CD4-positive, alpha-beta T cell (primary cell): ENCODE results near the gene MMS19. TPM values are rescaled to one million over a fixed set of nuclear protein-coding genes. Genes with fewer than 3 reads are reported as not detected.

Experiments
- ATAC-seq: fragments of 200-7000 bp; cut with Tn5 transposase; one replicate; pipeline ENCODE4 v1.10.0; 2022; ENCODE audit warnings: mild to moderate bottlenecking; ENCODE audit not compliant: poor library complexity
- CTCF ChIA-PET: fragments of 350-600 bp; sonication (Branson Sonifier 250); formaldehyde crosslinking; loops from one replicate; lab custom pipeline; 2021; ENCODE audit warnings: antibody characterized with exemption, inconsistent platforms; lab: Charles Lee
- POLR2A ChIA-PET: fragments of 350-600 bp; sonication (Branson Sonifier 250); formaldehyde crosslinking; loops from one replicate; lab custom pipeline; 2021; ENCODE audit warnings: antibody characterized with exemption, inconsistent platforms; lab: Charles Lee
- DNase-seq, 14 experiments: peaks; one replicate each; pipeline ENCODE4 v3.0.0-alpha.2; 2013 to 2020; ENCODE audit warnings: mixed read lengths in 2 of 14
- H3K27ac ChIP-seq, 2 donors: one replicate each; pipeline versions ENCODE4 v1.5.1 to v1.7.0; 2013; ENCODE audit warnings: low read length in 2 of 2, low read depth in 1 of 2, mild to moderate bottlenecking in 1 of 2
- H3K27me3 ChIP-seq, 2 experiments: 1 replicate in 1 of 2; 2 replicates in 1 of 2; pipeline versions ENCODE4 v1.6.1 to v1.7.0; 2013; ENCODE audit warnings: low read length in 2 of 2, control low read depth in 1 of 2, mild to moderate bottlenecking in 1 of 2, moderate library complexity in 1 of 2; ENCODE audit not compliant: insufficient read depth in 2 of 2, control insufficient read depth in 1 of 2
- H3K36me3 ChIP-seq: one replicate; pipeline ENCODE4 v1.6.1; 2013; ENCODE audit warnings: low read length, control low read depth; ENCODE audit not compliant: insufficient read depth
- H3K4me1 ChIP-seq: one replicate; pipeline ENCODE4 v1.6.1; 2013; ENCODE audit warnings: low read length, control low read depth; ENCODE audit not compliant: insufficient read depth
- H3K4me3 ChIP-seq: one replicate; pipeline ENCODE4 v1.5.1; 2013; ENCODE audit warnings: mild to moderate bottlenecking, low read length, moderate library complexity
- H3K9me3 ChIP-seq, 2 experiments: 1 replicate in 1 of 2; 2 replicates in 1 of 2; pipeline versions ENCODE4 v1.6.1 to v1.7.0; 2013; ENCODE audit warnings: low read length in 2 of 2, mild to moderate bottlenecking in 2 of 2, control low read depth in 1 of 2, moderate library complexity in 1 of 2; ENCODE audit not compliant: control insufficient read depth in 1 of 2, insufficient read depth in 1 of 2
- H3K27ac Mint-ChIP-seq: one replicate; pipeline ENCODE4 v1.8.0; 2020; ENCODE audit warnings: mixed read lengths
- H3K27me3 Mint-ChIP-seq: one replicate; pipeline ENCODE4 v1.8.0; 2021; ENCODE audit warnings: mixed read lengths
- H3K36me3 Mint-ChIP-seq: one replicate; pipeline ENCODE4 v1.8.0; 2021; ENCODE audit warnings: low read depth, mixed read lengths
- H3K4me1 Mint-ChIP-seq: one replicate; pipeline ENCODE4 v1.8.0; 2021; ENCODE audit warnings: low read depth, mixed read lengths
- H3K4me3 Mint-ChIP-seq: one replicate; pipeline ENCODE4 v1.8.0; 2020; ENCODE audit warnings: mild to moderate bottlenecking, mixed read lengths
- H3K9me3 Mint-ChIP-seq: one replicate; pipeline ENCODE4 v1.8.0; 2020; ENCODE audit warnings: mixed read lengths
- intact Hi-C, 2 experiments: fragments of 100-400 bp; cut with DNase I in 1 of 2; cut with micrococcal nuclease in 1 of 2; formaldehyde crosslinking; loops; one replicate each; pipeline versions ENCODE4 v1.15.1 to v1.9.0; 2023 to 2025; cut with DNase I, micrococcal nuclease
- total RNA-seq, 174 experiments: library from RNA in 2 of 174; stranded (reverse) in 2 of 174; gene quantifications; one replicate each; pipeline ENCODE4 v1.2.3 and lab custom pipeline; 2021 to 2026
- TF ChIP-seq, protein P1 (sequence below): fragments of 200-600 bp; IDR thresholded peaks from one replicate; pipeline ENCODE4 v1.8.0; 2022; ENCODE audit warnings: antibody characterized with exemption, mild to moderate bottlenecking

MMS19 gene
- total RNA-seq, 2 experiments from 2014 or later = 58.4 to 65.7 TPM

DNA sequence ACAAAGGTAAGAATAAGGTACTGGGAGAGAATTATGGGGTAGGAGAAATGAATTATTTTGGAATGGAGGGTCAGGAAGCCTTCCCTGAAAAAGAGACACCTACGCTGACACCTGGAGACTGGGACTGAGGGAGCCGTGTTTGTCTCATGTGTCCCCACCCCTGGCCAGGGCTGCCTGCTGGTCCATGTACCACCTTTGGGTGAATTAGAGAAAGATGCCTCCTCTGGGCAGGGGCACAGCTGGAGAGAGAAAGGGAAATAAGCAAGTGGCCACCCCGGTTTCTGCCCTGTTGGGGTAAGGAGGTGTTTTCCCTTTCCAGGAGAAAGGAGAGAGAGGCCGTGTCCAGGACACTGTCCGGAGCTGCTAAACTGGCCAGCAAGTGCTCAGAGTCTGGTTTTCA is 22.3 kb upstream of the MMS19 start:
- Histone ChIP-seq H3K27ac (no peak overlapping the region), H3K9me3 (peaks cover 0 to 7% of the 10 kb centered on the region in 2 experiments), H3K4me1 (no peaks in the 10 kb centered on the region), H3K36me3 (no peaks in the 10 kb centered on the region), H3K4me3 (no peak overlapping the region), H3K27me3 (peaks cover 0 to 4% of the 10 kb centered on the region in 2 experiments)
- Mint-ChIP-seq H3K36me3 (no peaks in the 10 kb centered on the region), H3K9me3 (no peaks in the 10 kb centered on the region), H3K27ac (no peak overlapping the region), H3K27me3 (peaks cover 10% of the 10 kb centered on the region), H3K4me1 (no peaks in the 10 kb centered on the region), H3K4me3 (no peak overlapping the region)
- CTCF ChIA-PET = no interaction called here
- no peak for ATAC-seq
- DNase-seq = no peak
- intact Hi-C loops = no loop called here
- POLR2A ChIA-PET = no interaction called here
- TF ChIP-seq, protein P1, sequence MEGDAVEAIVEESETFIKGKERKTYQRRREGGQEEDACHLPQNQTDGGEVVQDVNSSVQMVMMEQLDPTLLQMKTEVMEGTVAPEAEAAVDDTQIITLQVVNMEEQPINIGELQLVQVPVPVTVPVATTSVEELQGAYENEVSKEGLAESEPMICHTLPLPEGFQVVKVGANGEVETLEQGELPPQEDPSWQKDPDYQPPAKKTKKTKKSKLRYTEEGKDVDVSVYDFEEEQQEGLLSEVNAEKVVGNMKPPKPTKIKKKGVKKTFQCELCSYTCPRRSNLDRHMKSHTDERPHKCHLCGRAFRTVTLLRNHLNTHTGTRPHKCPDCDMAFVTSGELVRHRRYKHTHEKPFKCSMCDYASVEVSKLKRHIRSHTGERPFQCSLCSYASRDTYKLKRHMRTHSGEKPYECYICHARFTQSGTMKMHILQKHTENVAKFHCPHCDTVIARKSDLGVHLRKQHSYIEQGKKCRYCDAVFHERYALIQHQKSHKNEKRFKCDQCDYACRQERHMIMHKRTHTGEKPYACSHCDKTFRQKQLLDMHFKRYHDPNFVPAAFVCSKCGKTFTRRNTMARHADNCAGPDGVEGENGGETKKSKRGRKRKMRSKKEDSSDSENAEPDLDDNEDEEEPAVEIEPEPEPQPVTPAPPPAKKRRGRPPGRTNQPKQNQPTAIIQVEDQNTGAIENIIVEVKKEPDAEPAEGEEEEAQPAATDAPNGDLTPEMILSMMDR = no peak

DNA sequence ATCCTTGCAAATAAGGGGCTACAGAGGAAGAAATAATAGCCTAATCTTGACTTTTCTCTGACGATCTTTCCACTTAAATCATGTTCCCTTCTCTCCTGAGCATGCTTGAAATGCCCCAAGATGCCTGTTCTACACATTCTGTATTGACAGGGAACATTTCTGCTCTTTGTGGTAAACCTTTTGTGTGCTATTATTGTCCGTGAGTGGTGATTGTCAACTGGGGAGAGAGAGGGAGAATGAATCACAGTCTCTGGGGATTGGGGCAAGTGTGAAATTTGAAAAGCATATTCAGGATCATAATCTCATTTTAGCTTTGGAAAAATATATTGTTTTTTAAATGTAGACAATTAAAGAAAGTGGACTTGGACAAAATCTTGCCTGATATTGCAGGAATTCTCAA is 21.1 kb upstream of the MMS19 start:
- POLR2A ChIA-PET = no interaction called here
- H3K27me3 ChIP-seq = peaks cover 0 to 7% of the 10 kb centered on the region in 2 experiments
- no peaks in the 10 kb centered on the region for H3K4me1 Mint-ChIP-seq
- no peak overlapping the region for H3K4me3 Mint-ChIP-seq
- TF ChIP-seq, protein P1 = no peak
- no peak overlapping the region for H3K4me3 ChIP-seq
- H3K27ac Mint-ChIP-seq = no peak overlapping the region
- no peak for ATAC-seq
- H3K27ac ChIP-seq = no peak overlapping the region
- CTCF ChIA-PET = no interaction called here
- DNase-seq = no peak
- no peaks in the 10 kb centered on the region for H3K36me3 ChIP-seq
- peaks cover 10% of the 10 kb centered on the region for H3K27me3 Mint-ChIP-seq
- H3K9me3 Mint-ChIP-seq = no peaks in the 10 kb centered on the region
- no peaks in the 10 kb centered on the region for H3K4me1 ChIP-seq
- no peaks in the 10 kb centered on the region for H3K36me3 Mint-ChIP-seq
- intact Hi-C loops = no loop called here
- peaks cover 0 to 7% of the 10 kb centered on the region in 2 experiments for H3K9me3 ChIP-seq

DNA sequence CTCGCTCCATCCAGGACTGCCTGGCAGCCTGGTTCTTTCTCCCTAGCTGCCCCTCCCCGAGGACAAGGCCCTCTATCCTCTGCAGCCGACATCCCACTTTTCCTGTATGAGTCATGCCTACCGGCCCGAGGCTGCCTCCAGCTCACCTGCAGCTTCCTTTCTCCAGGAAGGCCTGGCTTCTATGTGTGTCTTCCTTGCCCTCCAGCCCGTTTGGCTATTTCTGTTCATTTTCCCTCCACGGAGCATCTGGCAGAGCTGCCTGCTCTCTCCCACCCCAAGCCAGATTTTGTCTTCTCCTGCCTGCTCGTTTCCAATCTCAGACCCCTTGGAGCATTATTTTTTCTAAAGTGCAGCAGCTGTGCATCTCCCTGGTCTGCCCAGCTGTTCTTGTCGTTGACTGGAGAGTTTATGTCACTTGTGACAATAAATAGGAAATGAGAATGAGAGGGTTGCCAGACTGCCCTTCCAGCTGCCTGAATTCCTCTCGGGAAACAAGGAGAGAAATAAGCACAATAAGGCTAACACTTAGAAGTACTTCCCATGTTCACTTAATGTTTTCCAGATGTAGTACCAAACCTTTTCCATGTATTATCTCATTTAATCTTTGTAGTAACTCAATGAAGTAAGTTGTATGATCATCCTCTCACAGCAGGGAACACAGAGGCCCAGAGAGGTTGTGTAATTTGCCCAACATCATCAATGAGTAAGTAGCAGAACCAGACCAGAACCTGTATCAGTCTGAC is 20.2 kb upstream of the MMS19 start:
- H3K4me1 Mint-ChIP-seq = no peaks in the 10 kb centered on the region
- no peak overlapping the region for H3K4me3 ChIP-seq
- peaks cover 10% of the 10 kb centered on the region for H3K27me3 Mint-ChIP-seq
- H3K4me3 Mint-ChIP-seq = no peak overlapping the region
- no peaks in the 10 kb centered on the region for H3K4me1 ChIP-seq
- TF ChIP-seq, protein P1 = no peak
- ChIA-PET CTCF (no interaction called here), POLR2A (no interaction called here)
- intact Hi-C loops = no loop called here
- no peaks in the 10 kb centered on the region for H3K36me3 Mint-ChIP-seq
- H3K36me3 ChIP-seq = no peaks in the 10 kb centered on the region
- peaks cover 0 to 7% of the 10 kb centered on the region in 2 experiments for H3K9me3 ChIP-seq
- H3K27me3 ChIP-seq = peaks cover 0 to 7% of the 10 kb centered on the region in 2 experiments
- no peak for DNase-seq
- ATAC-seq = no peak
- H3K27ac ChIP-seq = no peak overlapping the region
- H3K27ac Mint-ChIP-seq = no peak overlapping the region
- no peaks in the 10 kb centered on the region for H3K9me3 Mint-ChIP-seq
